SK-N-SH (cell line): ENCODE results near the gene TRIM46.

Source experiments
- CTCF ChIP-seq: fragments of 200-600 bp; sonication (generic); IDR thresholded peaks from 2 replicates; pipeline ENCODE4 v1.6.1; 2017; ENCODE audit warnings: antibody characterized with exemption, mild to moderate bottlenecking, moderate library complexity
- EP300 ChIP-seq, 2 experiments: IDR thresholded peaks; 2 replicates each; pipeline versions ENCODE4 v1.4.0 to v1.6.1; 2012; ENCODE audit warnings: borderline replicate concordance in 1 of 2, low read depth in 1 of 2, low read length in 1 of 2
- EZH2phosphoT487 ChIP-seq: fragments of 200-600 bp; sonication (generic); IDR thresholded peaks from 2 replicates; pipeline ENCODE4 v1.6.1; 2017; ENCODE audit warnings: low read depth, mixed run types, mild to moderate bottlenecking, antibody characterized with exemption, moderate library complexity, borderline replicate concordance
- FOXJ3 ChIP-seq: sonication (generic); formaldehyde crosslinking; IDR thresholded peaks from 2 replicates; pipeline ENCODE4 v1.5.1; 2020; ENCODE audit warnings: mild to moderate bottlenecking, missing genetic modification reagents
- FOXM1 ChIP-seq: IDR thresholded peaks from 2 replicates; pipeline ENCODE4 v1.4.0; 2012; ENCODE audit warnings: low read depth, mild to moderate bottlenecking
- MXI1 ChIP-seq: IDR thresholded peaks from 2 replicates; pipeline ENCODE4 v1.6.1; 2012; ENCODE audit warnings: mild to moderate bottlenecking, low read depth, low read length, improper control_type of control experiment
- POLR2AphosphoS5 ChIP-seq: IDR thresholded peaks from 2 replicates; pipeline ENCODE4 v1.6.1; 2012; ENCODE audit warnings: low read depth, low read length
- SIN3A ChIP-seq: IDR thresholded peaks from 2 replicates; pipeline ENCODE4 v1.6.1; 2012; ENCODE audit warnings: low read depth, mild to moderate bottlenecking, low read length, moderate library complexity, borderline replicate concordance
- TAF1 ChIP-seq: IDR thresholded peaks from 2 replicates; pipeline ENCODE4 v1.6.1; 2012; ENCODE audit warnings: low read depth, mild to moderate bottlenecking, low read length, moderate library complexity, borderline replicate concordance
- USF2 ChIP-seq: fragments of 150-350 bp; IDR thresholded peaks from 2 replicates; pipeline ENCODE4 v1.6.1; 2017; ENCODE audit warnings: antibody characterized with exemption, low read length, low read depth, borderline replicate concordance
- YY1 ChIP-seq: IDR thresholded peaks from 2 replicates; pipeline ENCODE4 v1.4.0; 2012; ENCODE audit warnings: low read depth, mild to moderate bottlenecking
- TF ChIP-seq, protein P1 (sequence below): IDR thresholded peaks from 2 replicates; pipeline ENCODE4 v1.4.0; 2012; ENCODE audit warnings: low read depth, borderline replicate concordance
- TF ChIP-seq, protein P2 (sequence below): IDR thresholded peaks from 2 replicates; pipeline ENCODE4 v1.6.1; 2012; ENCODE audit warnings: mild to moderate bottlenecking, low read depth, low read length, moderate library complexity

DNA sequence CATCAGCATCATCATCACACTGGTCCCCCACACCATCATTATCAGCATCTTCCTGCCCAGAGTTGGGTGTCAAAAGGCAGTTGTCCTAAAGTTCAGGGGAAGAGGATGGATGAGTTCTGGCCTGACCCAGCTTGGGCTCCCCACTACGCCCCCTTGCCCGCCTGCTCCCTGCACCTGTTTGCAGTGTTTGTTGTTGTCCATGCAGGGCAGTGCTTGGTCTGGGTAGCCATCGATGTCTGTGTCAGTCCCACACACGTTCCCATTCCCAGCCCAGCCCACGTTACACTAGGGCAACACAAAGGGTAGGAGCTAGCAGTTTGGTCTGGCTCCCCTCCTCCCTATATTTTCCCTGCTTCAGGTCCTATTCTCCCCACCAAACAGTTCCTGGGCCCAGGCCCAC, 27.3 kb downstream of the TRIM46 start:
- TF ChIP-seq SIN3A (no peak), CTCF (no peak), TAF1 (no peak), USF2 (no peak), POLR2AphosphoS5 (no peak), EZH2phosphoT487 (no peak), MXI1 (no peak), EP300 (IDR thresholded peaks at IDR 0.05; ENCODE audit: borderline replicate concordance in 1 of 2, low read depth in 1 of 2, low read length in 1 of 2) (no peak), FOXJ3 (CRISPR knock-in tag) (no peak), FOXM1 (no peak), YY1 (no peak)
- TF ChIP-seq, protein P1, sequence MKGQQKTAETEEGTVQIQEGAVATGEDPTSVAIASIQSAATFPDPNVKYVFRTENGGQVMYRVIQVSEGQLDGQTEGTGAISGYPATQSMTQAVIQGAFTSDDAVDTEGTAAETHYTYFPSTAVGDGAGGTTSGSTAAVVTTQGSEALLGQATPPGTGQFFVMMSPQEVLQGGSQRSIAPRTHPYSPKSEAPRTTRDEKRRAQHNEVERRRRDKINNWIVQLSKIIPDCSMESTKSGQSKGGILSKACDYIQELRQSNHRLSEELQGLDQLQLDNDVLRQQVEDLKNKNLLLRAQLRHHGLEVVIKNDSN: no peak
- TF ChIP-seq, protein P2, sequence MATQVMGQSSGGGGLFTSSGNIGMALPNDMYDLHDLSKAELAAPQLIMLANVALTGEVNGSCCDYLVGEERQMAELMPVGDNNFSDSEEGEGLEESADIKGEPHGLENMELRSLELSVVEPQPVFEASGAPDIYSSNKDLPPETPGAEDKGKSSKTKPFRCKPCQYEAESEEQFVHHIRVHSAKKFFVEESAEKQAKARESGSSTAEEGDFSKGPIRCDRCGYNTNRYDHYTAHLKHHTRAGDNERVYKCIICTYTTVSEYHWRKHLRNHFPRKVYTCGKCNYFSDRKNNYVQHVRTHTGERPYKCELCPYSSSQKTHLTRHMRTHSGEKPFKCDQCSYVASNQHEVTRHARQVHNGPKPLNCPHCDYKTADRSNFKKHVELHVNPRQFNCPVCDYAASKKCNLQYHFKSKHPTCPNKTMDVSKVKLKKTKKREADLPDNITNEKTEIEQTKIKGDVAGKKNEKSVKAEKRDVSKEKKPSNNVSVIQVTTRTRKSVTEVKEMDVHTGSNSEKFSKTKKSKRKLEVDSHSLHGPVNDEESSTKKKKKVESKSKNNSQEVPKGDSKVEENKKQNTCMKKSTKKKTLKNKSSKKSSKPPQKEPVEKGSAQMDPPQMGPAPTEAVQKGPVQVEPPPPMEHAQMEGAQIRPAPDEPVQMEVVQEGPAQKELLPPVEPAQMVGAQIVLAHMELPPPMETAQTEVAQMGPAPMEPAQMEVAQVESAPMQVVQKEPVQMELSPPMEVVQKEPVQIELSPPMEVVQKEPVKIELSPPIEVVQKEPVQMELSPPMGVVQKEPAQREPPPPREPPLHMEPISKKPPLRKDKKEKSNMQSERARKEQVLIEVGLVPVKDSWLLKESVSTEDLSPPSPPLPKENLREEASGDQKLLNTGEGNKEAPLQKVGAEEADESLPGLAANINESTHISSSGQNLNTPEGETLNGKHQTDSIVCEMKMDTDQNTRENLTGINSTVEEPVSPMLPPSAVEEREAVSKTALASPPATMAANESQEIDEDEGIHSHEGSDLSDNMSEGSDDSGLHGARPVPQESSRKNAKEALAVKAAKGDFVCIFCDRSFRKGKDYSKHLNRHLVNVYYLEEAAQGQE: no peak
